NCI-H1930 (cell line): ENCODE measurements around the gene NIPAL1.

Experiments
- DNase-seq, 2 experiments: peaks; one replicate each; lab custom pipeline; 2025; lab: John Stamatoyannopoulos, UW

Gene NIPAL1

DNA sequence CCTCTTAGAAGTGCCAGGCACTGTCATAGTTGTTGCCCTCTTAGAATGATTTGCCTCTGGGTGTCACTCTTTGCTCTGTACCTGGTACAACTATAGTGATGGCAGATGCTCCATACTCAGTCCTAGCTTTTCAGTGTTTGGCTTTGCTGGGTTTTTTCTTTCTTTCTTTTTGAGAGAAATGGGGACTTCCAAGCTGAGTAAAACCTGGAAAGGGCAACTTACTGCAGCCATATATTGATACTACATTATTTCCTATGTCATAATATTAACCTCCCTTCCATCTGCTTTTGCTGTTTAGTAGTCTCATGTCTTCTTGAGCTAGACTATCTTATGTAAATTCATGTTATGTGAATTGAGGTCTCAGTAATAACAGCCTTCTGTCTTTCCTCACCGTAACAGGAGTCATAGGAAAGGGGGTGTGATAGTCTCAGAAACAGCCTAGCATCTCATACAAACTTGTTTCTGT is 49.0 kb downstream of the NIPAL1 start:
- DNase-seq: no peak

DNA sequence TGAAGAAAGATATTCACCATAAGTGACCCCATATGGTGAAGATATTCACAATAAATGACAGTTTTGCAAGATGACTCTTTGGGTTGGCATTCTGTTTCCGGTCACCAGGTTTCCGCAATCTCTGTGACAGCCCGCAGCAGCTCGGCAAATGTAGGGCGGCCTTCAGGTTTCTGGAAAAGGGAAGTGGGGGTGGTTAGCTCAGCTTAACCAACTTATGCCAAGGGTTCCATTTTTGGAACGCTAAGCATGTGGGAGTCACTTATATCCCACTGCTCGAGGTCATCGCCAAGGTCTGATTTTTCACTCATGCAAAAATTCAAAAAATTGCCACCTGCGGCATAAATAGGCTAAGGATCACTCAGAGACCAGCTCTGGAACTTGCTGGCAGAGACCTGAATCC is 51.0 kb downstream of the NIPAL1 start:
- no peak for DNase-seq

DNA sequence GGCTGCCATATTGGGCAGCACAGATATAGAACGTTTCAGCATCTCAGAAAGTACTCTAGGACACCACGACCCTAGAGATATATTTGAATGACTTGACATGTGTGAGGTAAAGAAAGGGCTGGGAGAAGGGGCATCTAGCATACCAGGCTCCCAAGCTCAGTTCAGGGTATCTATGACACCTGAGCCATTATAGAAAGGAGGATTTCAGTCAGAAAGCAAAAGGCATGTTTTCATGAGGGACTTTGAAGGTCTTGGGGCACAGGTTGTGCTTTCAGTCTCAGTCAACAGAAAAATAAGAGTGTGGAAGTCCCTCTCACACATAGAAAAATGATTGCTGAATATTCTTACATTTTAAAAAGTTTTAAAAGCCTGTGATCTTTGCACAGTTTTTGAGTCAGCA is 51.6 kb downstream of the NIPAL1 start:
- no peak for DNase-seq

DNA sequence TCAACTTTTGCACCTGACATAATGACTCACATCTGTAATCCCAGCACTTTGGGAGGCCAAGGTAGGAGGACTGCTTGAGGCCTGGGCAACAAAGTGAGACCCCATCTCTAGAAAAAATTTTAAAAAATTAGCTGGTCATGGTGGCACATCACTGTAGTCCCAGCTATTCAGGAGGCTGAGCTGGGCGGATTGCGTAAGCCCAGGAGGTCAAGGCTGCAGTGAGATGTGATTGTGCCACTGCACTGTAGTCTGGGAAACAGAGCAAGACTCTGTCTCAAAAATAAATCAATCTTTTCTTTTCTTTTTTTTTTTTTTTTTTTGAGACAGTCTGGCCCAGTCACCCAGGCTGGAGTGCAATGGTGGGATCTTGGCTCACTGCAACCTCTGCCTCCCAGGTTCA is 52.5 kb downstream of the NIPAL1 start:
- no peak for DNase-seq

DNA sequence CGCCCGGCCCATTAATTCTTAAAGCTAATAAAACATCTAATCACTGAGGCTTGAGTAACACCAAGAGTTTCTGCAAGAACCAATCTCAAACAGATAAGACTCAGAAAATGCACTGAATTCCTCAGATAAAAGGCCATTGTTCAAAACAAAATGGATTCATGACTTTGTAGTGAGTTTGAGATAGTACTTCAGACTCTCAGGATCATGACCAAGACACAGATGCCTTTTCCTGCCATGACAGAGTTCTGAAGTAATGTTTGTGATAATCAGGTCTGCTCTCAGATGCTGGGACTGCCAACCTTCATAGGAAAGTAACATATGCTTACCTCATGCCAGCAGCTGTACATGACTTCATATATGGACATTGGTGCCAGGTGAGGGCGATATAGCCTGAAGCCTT is 54.6 kb downstream of the NIPAL1 start:
- no peak for DNase-seq

DNA sequence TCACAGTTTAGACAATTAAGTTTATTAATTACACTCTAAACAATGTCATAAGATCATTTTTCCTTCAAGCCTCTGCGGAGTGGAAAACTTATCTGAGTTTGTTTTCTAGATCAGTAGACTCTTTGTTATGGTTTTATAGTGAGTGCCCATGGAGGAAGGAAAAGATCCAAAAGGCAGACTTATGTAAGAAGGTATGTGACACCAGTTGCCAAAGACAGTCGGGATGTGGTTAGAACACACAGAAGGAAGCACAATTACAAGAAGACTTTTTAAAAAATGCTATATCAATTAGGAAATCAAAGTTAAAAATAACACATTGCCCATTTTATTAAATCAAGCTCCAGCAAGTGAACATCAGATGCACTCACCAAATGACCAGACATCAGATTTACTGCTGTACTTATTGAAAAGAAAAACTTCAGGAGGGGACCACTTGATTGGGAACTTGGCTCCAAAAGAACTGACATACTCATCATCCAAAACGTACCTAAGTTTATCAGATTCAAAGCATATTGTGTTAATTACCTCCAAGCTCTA is 57.1 kb downstream of the NIPAL1 start:
- DNase-seq: no peak

DNA sequence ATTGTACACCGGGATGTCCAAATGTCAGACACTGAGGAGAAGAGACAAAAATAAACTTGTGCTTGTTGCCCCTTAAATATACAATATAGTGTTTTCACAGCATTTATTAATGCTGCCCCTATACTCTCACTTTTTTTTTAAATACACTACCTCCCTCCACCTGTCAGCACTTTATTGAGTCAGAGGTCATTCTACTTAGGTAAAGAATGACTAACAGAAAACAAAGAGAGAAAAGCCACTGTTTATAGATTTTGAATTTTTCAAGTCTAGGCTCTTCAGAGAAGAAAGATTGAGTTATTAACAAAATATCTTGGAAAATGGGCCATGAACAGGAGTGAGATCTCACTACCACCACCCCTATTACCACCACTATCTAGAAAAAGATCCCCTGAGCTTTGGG is 58.1 kb downstream of the NIPAL1 start:
- DNase-seq: no peak

DNA sequence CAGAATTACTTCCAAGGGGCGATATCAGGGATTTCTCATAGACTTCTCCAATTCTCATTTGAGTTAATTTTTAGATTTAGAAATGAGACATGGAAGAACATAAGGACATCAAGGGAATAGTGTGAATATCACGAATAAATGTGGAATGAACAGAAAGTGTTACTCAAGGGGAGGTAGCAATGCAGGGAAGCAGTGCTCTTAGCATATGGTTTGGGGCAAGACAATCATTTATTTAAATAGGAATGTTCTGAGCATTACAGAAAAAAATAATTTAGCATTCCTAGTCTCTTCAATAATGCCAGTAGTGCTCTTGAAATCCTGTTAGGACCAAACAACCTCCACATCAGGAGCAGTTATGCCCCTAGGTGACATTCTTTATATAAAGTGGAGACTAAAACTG is 61.9 kb downstream of the NIPAL1 start:
- DNase-seq: no peak

DNA sequence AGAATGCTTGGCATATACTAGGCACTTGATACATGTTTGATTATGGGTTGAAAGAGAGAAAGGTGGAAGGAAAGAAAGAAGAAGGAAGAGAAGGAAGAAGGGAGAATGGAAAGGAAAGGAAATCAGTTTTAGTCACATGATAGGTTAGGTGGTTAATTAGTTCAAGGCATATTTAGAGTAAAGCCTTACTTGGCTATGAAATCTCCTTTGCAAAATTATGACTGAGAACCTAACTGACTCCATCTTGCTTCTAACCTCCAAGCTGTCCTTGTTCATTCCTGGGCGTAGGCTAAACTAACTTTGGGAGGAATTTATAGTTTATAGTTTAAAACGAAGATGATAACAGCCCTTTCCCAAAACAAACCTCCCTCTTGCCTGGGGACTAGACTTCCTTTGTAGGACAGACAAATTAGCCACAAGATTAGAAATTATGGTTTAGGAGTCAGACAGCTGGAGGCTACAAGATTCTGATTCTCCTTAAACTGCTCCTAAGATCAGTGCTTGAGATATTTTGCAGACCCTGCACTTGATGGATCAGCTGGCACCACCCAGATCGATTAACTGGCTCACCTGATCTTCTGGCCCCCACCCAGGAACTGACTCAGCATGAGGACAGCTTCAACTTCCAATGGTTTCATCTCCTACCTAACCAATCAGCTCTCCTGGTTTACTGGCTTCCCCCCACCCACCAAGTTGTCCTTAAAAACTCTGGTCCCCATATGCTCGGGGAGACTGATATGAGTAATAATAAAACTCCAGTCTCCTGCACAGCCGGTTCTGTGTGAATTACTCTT is 62.5 kb downstream of the NIPAL1 start:
- no peak for DNase-seq

DNA sequence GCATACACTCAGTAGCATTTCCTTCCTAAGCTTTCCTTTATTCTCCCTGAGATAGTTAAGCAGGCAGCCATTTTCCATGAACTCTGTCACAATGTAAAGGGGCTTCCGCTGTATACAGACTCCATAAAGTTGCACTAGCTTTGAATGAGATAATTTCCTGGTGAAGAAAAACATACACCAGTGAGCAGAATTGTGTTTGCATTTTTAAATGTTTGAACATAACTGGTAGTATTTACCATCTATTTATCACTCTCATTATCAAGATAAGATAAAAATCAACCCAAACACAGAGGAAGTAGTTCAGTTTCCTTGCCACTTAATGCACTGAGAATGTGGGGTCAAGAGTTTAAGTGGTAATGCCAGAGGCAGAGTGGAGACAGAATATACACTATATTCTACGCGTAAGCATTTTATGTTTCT is 63.4 kb downstream of the NIPAL1 start:
- DNase-seq: no peak

DNA sequence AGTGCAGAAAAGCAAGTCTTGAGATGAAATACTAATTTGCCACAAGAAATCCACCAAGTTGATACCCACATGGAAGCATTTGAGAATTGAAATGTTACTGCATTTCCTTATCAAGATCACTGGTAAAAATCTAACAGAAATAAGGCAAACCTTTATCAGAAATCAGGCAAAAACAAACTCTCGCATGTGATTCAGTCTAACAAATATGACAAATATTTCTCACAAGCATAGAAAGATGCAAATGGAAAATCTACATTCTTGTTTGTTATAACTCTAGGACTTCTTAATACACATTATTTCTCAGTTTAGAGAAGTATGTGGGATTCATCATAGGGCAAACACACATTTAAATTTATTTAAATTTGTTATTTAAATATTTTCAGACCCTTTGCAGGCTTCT is 64.6 kb downstream of the NIPAL1 start:
- DNase-seq: no peak

DNA sequence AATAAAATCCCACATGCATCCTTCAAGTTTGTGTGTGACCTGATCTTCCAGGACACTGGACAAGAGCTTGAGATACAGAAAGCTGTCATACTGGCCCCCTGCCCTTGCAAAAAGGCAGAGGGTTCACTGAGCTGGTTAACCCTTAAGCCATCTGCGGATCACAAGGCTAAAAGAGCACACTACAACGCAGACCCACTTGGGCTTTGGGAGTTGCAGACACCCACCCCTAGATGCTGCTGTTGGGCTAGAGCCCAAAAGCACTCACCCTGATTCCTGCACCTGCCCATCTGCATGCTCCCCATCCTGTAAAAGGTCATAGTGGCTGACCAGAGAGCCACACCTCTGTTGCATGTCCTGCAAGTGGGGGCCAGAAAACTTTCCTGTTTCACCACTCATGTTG is 66.4 kb downstream of the NIPAL1 start:
- DNase-seq: no peak

DNA sequence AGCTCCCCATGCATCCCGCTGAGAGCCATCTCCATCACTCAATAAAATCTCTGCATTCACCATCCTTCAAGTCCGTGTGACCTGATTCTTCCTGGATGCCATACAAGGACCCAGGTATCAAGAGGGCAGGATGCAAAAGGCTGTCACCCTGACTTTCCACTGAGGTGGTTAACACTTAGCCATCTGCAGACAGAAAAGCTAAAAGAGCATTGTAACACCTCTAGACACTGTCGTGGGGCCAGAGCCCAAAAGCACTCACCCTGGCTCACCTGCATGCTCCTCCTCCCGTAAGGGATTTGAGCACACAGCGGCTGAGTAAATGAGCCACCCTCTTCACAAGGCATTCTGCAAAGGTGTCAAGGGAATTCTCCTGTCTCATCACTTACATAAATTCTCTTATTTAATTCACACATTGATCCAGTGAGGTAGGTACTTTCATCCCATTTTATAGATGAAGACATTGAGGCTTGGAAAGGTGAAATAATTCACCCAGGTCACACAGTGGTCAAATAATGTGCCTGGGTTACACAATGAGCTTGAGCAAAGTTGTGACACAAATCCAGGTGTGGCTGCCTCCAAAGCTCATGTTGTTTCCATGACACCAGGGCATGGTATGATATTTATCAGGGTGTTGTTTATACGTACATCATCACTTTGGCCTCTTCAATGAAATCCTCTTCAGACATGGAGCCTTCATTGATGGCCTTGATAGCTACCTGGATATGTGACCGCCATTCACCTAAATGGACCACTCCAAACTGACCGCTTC is 69.4 kb downstream of the NIPAL1 start:
- DNase-seq: no peak
